GM19468 (cell line): ENCODE measurements around the gene LRRC74B.
"Not testable (repeated sequence)": the region's sequence is repeated elsewhere in the genome, so short reads cannot be mapped to it uniquely, and the experiment has no call there.

Experiments used
- ATAC-seq: cut with Tn5 transposase; IDR thresholded peaks from one replicate; pipeline ENCODE4 v1.9.1; 2021; ENCODE audit warnings: mild to moderate bottlenecking, moderate library complexity, moderate number of reproducible peaks; ENCODE audit not compliant: unreplicated experiment; ENCODE audit errors: extremely low read depth

Gene LRRC74B

GRCh38 chr22:21030621-21031544 is 14.9 kb upstream of the LRRC74B start:
- ATAC-seq, result no peak

GRCh38 chr22:21031545-21032036 is 14.2 kb upstream of the LRRC74B start:
- ATAC-seq, result no peak

- ATAC-seq, result no peak
Observed at GRCh38 chr22:21032037-21032867, 13.5 kb upstream of the LRRC74B start, which contains the start of gene SLC7A4. Gene SLC7A4 (minus strand): TSS chr22:21032561. CDS start chr22:21031812, 749 bp downstream.

DNA sequence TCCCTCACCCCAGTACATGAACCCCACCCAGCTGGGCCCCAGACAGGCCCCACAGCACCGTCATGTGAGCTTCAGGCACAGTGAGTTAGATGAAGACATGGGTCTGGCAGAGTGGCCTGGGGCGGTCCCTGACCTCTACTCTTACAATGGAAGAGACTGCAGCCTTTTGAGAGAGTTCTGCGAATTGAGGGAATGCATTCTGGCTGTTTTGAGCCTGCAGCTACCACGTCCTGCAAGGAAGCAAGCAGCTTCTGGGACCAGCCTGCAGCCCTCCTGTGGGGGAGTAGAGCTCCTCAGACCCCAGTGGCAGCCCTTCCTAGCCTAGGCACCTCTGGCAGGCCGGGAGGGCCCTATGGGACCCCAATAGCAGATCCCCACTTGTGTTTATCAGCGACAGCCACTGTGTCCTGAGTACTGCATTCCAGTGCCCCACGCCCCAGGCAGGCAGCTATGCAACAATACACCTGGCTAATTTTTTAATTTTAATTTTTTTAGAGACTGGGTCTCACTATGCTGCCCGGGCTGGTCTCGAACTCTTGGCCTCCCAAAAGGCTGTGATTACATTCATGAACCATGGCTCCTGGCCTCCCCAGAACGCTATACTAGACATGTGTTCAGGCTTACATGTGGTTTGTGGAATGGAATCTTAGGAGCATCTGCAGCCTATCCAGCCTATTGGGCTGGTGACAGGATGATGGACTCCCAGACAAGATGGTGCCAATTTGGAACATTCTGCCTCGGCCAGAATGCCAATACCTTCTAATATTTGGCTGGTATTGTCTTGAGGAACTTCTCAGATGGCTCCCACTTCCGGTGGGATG is 12.7 kb upstream of the LRRC74B start:
- ATAC-seq, result no peak

GRCh38 chr22:21033895-21034294 is 11.9 kb upstream of the LRRC74B start:
- no peak for ATAC-seq

GRCh38 chr22:21034989-21035388 is 10.8 kb upstream of the LRRC74B start:
- ATAC-seq, result no peak

GRCh38 chr22:21038405-21038804 is 7.3 kb upstream of the LRRC74B start:
- no peak for ATAC-seq

- ATAC-seq, result not testable (repeated sequence)
Observed at GRCh38 chr22:21039158-21039557, 6.6 kb upstream of the LRRC74B start.

- ATAC-seq, result no peak
Observed at GRCh38 chr22:21041937-21042336, 3.8 kb upstream of the LRRC74B start.

- no peak for ATAC-seq
Observed at GRCh38 chr22:21042978-21043859, 2.5 kb upstream of the LRRC74B start.

GRCh38 chr22:21043860-21044535 is 1.7 kb upstream of the LRRC74B start:
- ATAC-seq, result no peak

- no peak for ATAC-seq
Observed at GRCh38 chr22:21044931-21045584, 688 bp upstream of the LRRC74B start.

DNA sequence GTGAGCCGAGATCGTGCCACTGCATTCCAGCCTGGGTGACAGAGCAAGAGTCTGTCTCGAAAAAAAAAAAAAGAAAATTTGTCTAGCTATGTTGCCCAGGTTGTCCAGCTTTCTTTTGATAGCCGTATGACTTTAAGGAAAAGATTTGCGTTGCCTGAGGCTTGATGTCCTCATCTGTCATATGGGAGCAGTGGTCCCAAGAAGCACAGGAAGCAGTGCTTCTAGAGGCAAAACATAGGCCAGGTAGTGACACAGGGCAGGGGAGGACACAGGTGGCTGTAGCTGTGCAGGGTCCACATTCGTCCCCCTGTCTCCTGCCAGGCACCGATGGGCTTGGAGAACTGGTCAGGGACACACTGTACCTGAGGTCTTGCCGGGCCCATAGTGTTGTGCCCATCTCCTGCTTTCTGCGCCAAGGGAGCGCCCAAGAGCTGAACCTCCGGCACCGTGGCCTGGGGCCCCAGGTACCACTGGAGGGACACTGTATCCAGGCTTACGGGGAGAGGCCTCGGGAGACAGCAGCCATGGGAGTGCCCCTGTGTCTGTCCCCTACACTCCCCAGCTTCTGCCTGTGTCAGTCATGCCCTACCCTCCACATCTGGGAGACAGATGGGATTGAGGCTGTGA is 1.4 kb downstream of the LRRC74B start:
- no peak for ATAC-seq

DNA sequence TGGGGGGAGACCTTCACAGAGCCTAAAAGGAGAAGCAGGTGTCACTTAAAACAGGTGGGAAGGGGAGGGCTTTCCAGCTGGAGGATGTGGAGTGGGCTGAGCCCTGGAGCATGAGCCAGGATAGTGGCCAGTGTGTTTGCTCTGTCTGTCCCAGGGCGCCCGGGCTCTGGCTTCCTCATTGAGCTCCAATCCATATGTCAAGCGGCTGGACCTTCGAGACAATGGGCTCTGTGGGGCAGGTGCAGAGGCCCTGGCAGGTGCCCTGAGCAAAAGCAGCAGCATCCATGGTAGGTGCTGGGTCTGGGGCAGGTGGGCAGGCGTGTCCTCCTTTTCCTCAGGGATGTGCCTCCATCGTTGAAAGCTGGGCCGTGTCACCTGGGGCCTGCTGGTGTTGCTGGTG is 2.0 kb downstream of the LRRC74B start:
- no peak for ATAC-seq

GRCh38 chr22:21048448-21048847 is 2.7 kb downstream of the LRRC74B start:
- ATAC-seq, result not testable (repeated sequence)

- ATAC-seq, result not testable (repeated sequence)
Observed at GRCh38 chr22:21048965-21049364, 3.2 kb downstream of the LRRC74B start.

DNA sequence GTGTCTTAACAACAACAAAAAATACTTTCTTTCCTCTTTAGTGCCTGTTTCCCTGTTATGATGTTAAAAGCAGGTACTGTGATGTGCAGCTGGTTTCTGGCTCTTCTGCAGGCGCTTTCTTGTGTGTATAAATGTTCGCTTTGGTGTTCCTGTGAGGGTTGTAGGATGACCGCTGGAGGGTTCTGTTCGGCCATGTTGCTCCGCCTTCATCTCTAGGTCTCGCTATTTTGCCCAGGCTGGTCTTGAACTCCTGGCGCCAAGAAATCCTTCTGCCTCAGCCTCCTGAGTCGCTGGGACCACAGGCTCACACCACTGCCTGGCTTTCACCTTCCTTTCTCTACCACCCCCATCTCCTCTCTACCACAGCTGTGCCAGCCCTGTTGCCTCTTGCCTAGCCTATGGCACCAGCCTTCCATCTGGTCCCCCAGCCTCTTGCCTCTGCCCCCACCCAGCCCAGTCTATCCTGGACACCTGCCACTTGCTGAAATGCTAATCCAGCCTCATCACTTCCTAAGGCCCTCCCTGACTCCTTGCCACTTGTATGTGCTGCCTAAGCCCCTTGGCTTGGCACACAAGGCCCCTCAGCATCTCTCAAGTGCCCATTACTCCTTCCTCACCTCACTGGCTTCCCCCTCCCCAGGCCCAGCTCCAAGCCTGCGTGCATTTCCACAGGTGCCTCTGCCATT is 5.5 kb downstream of the LRRC74B start:
- ATAC-seq, result no peak
